ENCODE results near the gene OCA2. TPM values are rescaled to one million over a fixed set of nuclear protein-coding genes. Genes with fewer than 3 reads are reported as not detected.
"Not testable (repeated sequence)": the region's sequence is repeated elsewhere in the genome, so short reads cannot be mapped to it uniquely, and the experiment has no call there.

OCA2 gene
- total and polyA plus RNA-seq, 4 experiments from 2014 or later: not detected

DNA sequence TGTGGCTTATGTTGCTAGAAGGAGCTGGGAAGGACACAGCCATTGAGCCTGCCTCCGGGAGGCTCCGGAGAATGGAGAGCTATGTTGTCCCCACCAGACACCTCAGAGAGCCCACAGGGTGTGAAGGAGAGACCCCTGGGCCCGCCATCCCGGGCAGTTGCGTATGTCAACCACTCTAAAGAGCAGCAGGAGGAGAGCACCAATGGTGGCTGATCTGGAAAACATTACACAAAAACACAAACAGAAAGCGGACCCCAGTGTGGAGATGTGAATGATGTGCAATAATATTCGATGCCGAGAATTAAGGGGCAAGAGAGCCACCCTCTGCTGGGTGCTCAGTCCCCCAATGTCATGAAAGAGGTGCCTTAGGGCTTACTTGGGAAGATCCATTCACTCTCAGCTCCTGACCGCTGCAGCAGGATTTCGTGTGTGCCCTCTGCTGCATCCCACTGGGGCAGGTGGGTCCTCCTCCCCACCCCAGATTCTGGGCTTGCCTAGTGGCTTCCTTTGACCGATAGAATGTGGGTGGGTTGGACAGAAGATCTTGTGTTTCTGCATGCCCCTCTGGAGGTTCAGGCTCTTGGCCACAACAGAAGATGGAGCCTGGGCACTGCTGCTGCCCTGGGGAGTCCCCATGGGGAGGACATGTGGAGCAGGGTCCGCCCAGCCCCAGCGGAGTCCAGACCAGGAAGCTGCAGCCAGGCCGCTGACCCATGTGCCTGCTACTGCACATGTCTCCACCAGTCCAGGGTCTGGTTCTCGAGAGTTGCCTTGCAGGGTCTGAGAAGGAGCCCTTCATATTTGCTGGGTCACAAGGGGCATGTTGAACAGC lies 245.3 kb downstream of the OCA2 start:
- H3K36me3 ChIP-seq (ENCODE audit: insufficient read depth, low read length): no peaks in the 10 kb centered on the region
- ChIA-PET POLR2A (ENCODE audit: partially characterized antibody) (no interaction called here), CTCF (ENCODE audit: partially characterized antibody) (no interaction called here)
- Mint-ChIP-seq H3K36me3 (no peaks in the 10 kb centered on the region), H3K4me3 (no peak overlapping the region), H3K4me1 (no peaks in the 10 kb centered on the region), H3K9me3 (peaks cover 0 to 19% (median 9%) of the 10 kb centered on the region in 8 donors), H3K27ac (no peak overlapping the region), H3K27me3 (no peaks in the 10 kb centered on the region)
- H3K27me3 ChIP-seq (ENCODE audit: insufficient read depth, low read length): no peaks in the 10 kb centered on the region
- H3K4me1 ChIP-seq (ENCODE audit: insufficient read depth, low read length): no peaks in the 10 kb centered on the region
- intact Hi-C loops (cut with micrococcal nuclease): no loop called here
- DNase-seq: no peak
- H3K4me3 ChIP-seq (ENCODE audit: low read length in 2 of 2): no peak overlapping the region
- H3K9me3 ChIP-seq (ENCODE audit: control insufficient read depth in 1 of 2, low read length in 2 of 2): no peaks in the 10 kb centered on the region
- no peak overlapping the region for H3K27ac ChIP-seq (ENCODE audit: low read depth, low read length)

DNA sequence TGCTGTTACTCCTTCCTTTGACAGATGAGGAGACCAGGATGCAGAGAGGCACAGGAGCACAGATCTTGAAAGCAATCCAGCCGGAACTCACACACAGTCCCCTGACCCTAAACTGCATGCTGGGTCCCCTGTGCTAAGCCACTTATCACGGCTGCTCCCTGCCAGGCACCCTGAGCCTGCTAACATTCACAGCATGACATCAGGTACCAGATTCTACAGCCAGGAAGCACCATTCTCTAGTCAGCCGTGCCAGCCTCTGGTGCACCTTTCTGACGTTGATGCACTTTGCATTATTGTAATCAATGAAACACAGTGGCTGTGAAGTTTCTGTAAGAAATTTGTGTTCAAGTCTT lies 247.3 kb downstream of the OCA2 start:
- Mint-ChIP-seq H3K9me3 (peaks cover 0 to 17% (median 6%) of the 10 kb centered on the region in 8 donors), H3K36me3 (no peaks in the 10 kb centered on the region), H3K4me1 (no peaks in the 10 kb centered on the region), H3K27ac (no peak overlapping the region), H3K4me3 (no peak overlapping the region), H3K27me3 (no peaks in the 10 kb centered on the region)
- Histone ChIP-seq H3K9me3 (ENCODE audit: control insufficient read depth in 1 of 2, low read length in 2 of 2) (no peaks in the 10 kb centered on the region), H3K27me3 (ENCODE audit: insufficient read depth, low read length) (no peaks in the 10 kb centered on the region), H3K4me3 (ENCODE audit: low read length in 2 of 2) (no peak overlapping the region), H3K36me3 (ENCODE audit: insufficient read depth, low read length) (no peaks in the 10 kb centered on the region), H3K4me1 (ENCODE audit: insufficient read depth, low read length) (no peaks in the 10 kb centered on the region), H3K27ac (ENCODE audit: low read depth, low read length) (no peak overlapping the region)
- ChIA-PET POLR2A (ENCODE audit: partially characterized antibody) (no interaction called here), CTCF (ENCODE audit: partially characterized antibody) (no interaction called here)
- no peak for DNase-seq
- intact Hi-C loops (cut with micrococcal nuclease): no loop called here

GRCh38 chr15:27850981-27851857 lies 247.9 kb downstream of the OCA2 start:
- Mint-ChIP-seq H3K4me3 (no peak overlapping the region), H3K27me3 (no peaks in the 10 kb centered on the region), H3K9me3 (peaks cover 0 to 17% (median 6%) of the 10 kb centered on the region in 8 donors), H3K36me3 (no peaks in the 10 kb centered on the region), H3K27ac (no peak overlapping the region), H3K4me1 (no peaks in the 10 kb centered on the region)
- POLR2A ChIA-PET (ENCODE audit: partially characterized antibody): no interaction called here
- Histone ChIP-seq H3K36me3 (ENCODE audit: insufficient read depth, low read length) (no peaks in the 10 kb centered on the region), H3K4me3 (ENCODE audit: low read length in 2 of 2) (no peak overlapping the region), H3K27ac (ENCODE audit: low read depth, low read length) (no peak overlapping the region), H3K9me3 (ENCODE audit: control insufficient read depth in 1 of 2, low read length in 2 of 2) (no peaks in the 10 kb centered on the region), H3K27me3 (ENCODE audit: insufficient read depth, low read length) (no peaks in the 10 kb centered on the region), H3K4me1 (ENCODE audit: insufficient read depth, low read length) (no peaks in the 10 kb centered on the region)
- intact Hi-C loops (cut with micrococcal nuclease): no loop called here
- CTCF ChIA-PET (ENCODE audit: partially characterized antibody): no interaction called here
- no peak for DNase-seq

DNA sequence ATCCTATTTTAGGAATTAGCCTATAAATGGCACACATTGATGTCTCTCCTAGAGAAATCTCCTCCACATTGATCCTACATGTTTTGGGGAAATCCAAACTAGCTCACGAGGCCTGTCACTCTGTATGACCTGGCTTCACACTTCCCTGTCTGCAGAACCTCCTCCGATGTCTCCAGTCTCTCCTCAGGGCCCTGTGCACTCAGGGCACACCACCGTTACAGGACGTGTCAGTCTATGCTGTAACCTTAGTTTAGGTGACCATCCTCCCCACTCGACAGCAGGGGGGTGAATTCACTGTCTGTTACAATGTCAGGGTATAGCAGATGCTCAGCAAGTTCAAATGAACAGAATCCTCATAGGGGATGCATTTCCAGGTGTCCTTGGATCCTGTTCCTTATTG lies 249.1 kb downstream of the OCA2 start:
- H3K27me3 Mint-ChIP-seq: no peaks in the 10 kb centered on the region

GRCh38 chr15:27848936-27849335 lies 250.2 kb downstream of the OCA2 start:
- H3K27ac Mint-ChIP-seq; H3K27ac ChIP-seq (ENCODE audit: low read depth, low read length); H3K36me3 ChIP-seq (ENCODE audit: insufficient read depth, low read length); H3K27me3 ChIP-seq (ENCODE audit: insufficient read depth, low read length); H3K4me3 Mint-ChIP-seq; H3K4me3 ChIP-seq (ENCODE audit: low read length in 2 of 2); DNase-seq; intact Hi-C loops (cut with micrococcal nuclease); CTCF ChIA-PET (ENCODE audit: partially characterized antibody); POLR2A ChIA-PET (ENCODE audit: partially characterized antibody); H3K36me3 Mint-ChIP-seq; H3K9me3 ChIP-seq (ENCODE audit: control insufficient read depth in 1 of 2, low read length in 2 of 2); H3K27me3 Mint-ChIP-seq; H3K4me1 Mint-ChIP-seq; H3K4me1 ChIP-seq (ENCODE audit: insufficient read depth, low read length): not testable (repeated sequence)
- peaks cover 0 to 10% (median 3%) of the 10 kb centered on the region in 8 donors for H3K9me3 Mint-ChIP-seq

More for the DNA sequence above, 249.1 kb downstream of the OCA2 start:
- H3K27ac Mint-ChIP-seq: no peak overlapping the region
- Histone ChIP-seq H3K4me3 (ENCODE audit: low read length in 2 of 2) (no peak overlapping the region), H3K36me3 (ENCODE audit: insufficient read depth, low read length) (no peaks in the 10 kb centered on the region), H3K27me3 (ENCODE audit: insufficient read depth, low read length) (no peaks in the 10 kb centered on the region), H3K27ac (ENCODE audit: low read depth, low read length) (no peak overlapping the region), H3K4me1 (ENCODE audit: insufficient read depth, low read length) (no peaks in the 10 kb centered on the region), H3K9me3 (ENCODE audit: control insufficient read depth in 1 of 2, low read length in 2 of 2) (no peaks in the 10 kb centered on the region)
- H3K4me1 Mint-ChIP-seq: no peaks in the 10 kb centered on the region
- peaks cover 0 to 12% (median 4%) of the 10 kb centered on the region in 8 donors for H3K9me3 Mint-ChIP-seq
- no peaks in the 10 kb centered on the region for H3K36me3 Mint-ChIP-seq
- no peak for DNase-seq
- no peak overlapping the region for H3K4me3 Mint-ChIP-seq
- ChIA-PET CTCF (ENCODE audit: partially characterized antibody) (no interaction called here), POLR2A (ENCODE audit: partially characterized antibody) (no interaction called here)
- intact Hi-C loops (cut with micrococcal nuclease): no loop called here

- no peak overlapping the region for H3K4me3 Mint-ChIP-seq
- intact Hi-C loops (cut with micrococcal nuclease): no loop called here
- H3K4me3 ChIP-seq (ENCODE audit: low read length in 2 of 2): no peak overlapping the region
- H3K27ac ChIP-seq (ENCODE audit: low read depth, low read length): no peak overlapping the region
- H3K4me1 ChIP-seq (ENCODE audit: insufficient read depth, low read length): no peaks in the 10 kb centered on the region
- H3K27me3 Mint-ChIP-seq: no peaks in the 10 kb centered on the region
- H3K36me3 ChIP-seq (ENCODE audit: insufficient read depth, low read length): no peaks in the 10 kb centered on the region
- H3K9me3 Mint-ChIP-seq: peaks cover 0 to 10% (median 3%) of the 10 kb centered on the region in 8 donors
- ChIA-PET CTCF (ENCODE audit: partially characterized antibody) (no interaction called here), POLR2A (ENCODE audit: partially characterized antibody) (no interaction called here)
- no peaks in the 10 kb centered on the region for H3K4me1 Mint-ChIP-seq
- no peaks in the 10 kb centered on the region for H3K9me3 ChIP-seq (ENCODE audit: control insufficient read depth in 1 of 2, low read length in 2 of 2)
- no peak overlapping the region for H3K27ac Mint-ChIP-seq
- DNase-seq: no peak
- no peaks in the 10 kb centered on the region for H3K36me3 Mint-ChIP-seq
- no peaks in the 10 kb centered on the region for H3K27me3 ChIP-seq (ENCODE audit: insufficient read depth, low read length)
These were observed 251.1 kb downstream of the OCA2 start for GRCh38 chr15:27847775-27848710.
